ENCODE results near the gene SAXO2.
"Not testable (repeated sequence)": the region's sequence is repeated elsewhere in the genome, so short reads cannot be mapped to it uniquely, and the experiment has no call there.

The SAXO2 gene

DNA sequence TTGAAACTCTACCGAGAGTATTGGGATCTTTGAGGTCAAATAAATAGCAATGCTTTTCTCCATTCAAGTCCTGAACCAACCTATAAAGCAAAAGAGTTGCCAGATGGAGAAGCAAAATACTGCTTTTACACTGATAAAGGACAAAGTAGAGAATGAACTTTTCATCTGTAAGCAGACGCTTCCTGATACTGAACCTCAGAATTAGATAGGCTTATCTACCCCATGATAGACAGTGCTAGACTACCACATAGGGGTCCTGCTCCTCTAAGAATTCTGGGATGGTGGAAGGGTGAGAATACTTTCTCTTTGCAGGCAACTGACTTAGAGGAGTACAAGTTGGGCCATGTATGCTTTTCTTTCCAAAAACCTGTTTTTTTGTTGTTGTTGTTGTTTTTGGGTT lies 9.5 kb downstream of the SAXO2 start:
- H3K36me3 ChIP-seq (ENCODE audit: insufficient read depth, low read length) = no peaks in the 10 kb centered on the region
- H3K9me3 ChIP-seq (ENCODE audit: insufficient read depth, low read length, severe bottlenecking) = no peaks in the 10 kb centered on the region
- H3K27me3 ChIP-seq (ENCODE audit: insufficient read depth, low read length, poor library complexity) = no peaks in the 10 kb centered on the region
- no peak overlapping the region for H3K9ac ChIP-seq (ENCODE audit: low read depth, low read length)
- no peak for DNase-seq
- TF ChIP-seq, protein P1, sequence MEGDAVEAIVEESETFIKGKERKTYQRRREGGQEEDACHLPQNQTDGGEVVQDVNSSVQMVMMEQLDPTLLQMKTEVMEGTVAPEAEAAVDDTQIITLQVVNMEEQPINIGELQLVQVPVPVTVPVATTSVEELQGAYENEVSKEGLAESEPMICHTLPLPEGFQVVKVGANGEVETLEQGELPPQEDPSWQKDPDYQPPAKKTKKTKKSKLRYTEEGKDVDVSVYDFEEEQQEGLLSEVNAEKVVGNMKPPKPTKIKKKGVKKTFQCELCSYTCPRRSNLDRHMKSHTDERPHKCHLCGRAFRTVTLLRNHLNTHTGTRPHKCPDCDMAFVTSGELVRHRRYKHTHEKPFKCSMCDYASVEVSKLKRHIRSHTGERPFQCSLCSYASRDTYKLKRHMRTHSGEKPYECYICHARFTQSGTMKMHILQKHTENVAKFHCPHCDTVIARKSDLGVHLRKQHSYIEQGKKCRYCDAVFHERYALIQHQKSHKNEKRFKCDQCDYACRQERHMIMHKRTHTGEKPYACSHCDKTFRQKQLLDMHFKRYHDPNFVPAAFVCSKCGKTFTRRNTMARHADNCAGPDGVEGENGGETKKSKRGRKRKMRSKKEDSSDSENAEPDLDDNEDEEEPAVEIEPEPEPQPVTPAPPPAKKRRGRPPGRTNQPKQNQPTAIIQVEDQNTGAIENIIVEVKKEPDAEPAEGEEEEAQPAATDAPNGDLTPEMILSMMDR (IDR thresholded peaks at IDR 0.05; ENCODE audit: borderline replicate concordance, extremely low read depth, low read length, poor library complexity, severe bottlenecking) = no peak
- TF ChIP-seq EZH2 (IDR thresholded peaks at IDR 0.05; ENCODE audit: borderline replicate concordance, low read depth, low read length, severe bottlenecking) = no peak
- no peak overlapping the region for H3K4me3 ChIP-seq (ENCODE audit: low read depth in 1 of 2, low read length in 2 of 2)
- no peaks in the 10 kb centered on the region for H3K79me2 ChIP-seq (ENCODE audit: insufficient read depth, low read length)
- no peak overlapping the region for H3K4me2 ChIP-seq (ENCODE audit: insufficient read depth, low read length)
- H2AFZ ChIP-seq (ENCODE audit: low read depth, low read length) = no peak overlapping the region
- ATAC-seq (ENCODE audit: insufficient read depth, low read depth) = no peak
- no peaks in the 10 kb centered on the region for H4K20me1 ChIP-seq (ENCODE audit: insufficient read depth, low read length)
- no peaks in the 10 kb centered on the region for H3K4me1 ChIP-seq (ENCODE audit: insufficient read depth, low read length)
- H3K27ac ChIP-seq (ENCODE audit: low read length) = no peak overlapping the region

GRCh38 chr15:82275410-82275809 lies 12.8 kb downstream of the SAXO2 start:
- Histone ChIP-seq H3K4me1 (ENCODE audit: insufficient read depth, low read length) (no peaks in the 10 kb centered on the region), H3K4me2 (ENCODE audit: insufficient read depth, low read length) (no peak overlapping the region), H4K20me1 (ENCODE audit: insufficient read depth, low read length) (no peaks in the 10 kb centered on the region), H3K9me3 (ENCODE audit: insufficient read depth, low read length, severe bottlenecking) (no peaks in the 10 kb centered on the region), H3K4me3 (ENCODE audit: low read depth in 1 of 2, low read length in 2 of 2) (no peak overlapping the region), H3K27me3 (ENCODE audit: insufficient read depth, low read length, poor library complexity) (no peaks in the 10 kb centered on the region), H3K79me2 (ENCODE audit: insufficient read depth, low read length) (no peaks in the 10 kb centered on the region), H3K27ac (ENCODE audit: low read length) (no peak overlapping the region), H2AFZ (ENCODE audit: low read depth, low read length) (no peak overlapping the region), H3K36me3 (ENCODE audit: insufficient read depth, low read length) (no peaks in the 10 kb centered on the region), H3K9ac (ENCODE audit: low read depth, low read length) (no peak overlapping the region)
- no peak for DNase-seq
- TF ChIP-seq, protein P1 (IDR thresholded peaks at IDR 0.05; ENCODE audit: borderline replicate concordance, extremely low read depth, low read length, poor library complexity, severe bottlenecking) = no peak
- TF ChIP-seq EZH2 (IDR thresholded peaks at IDR 0.05; ENCODE audit: borderline replicate concordance, low read depth, low read length, severe bottlenecking) = no peak
- ATAC-seq (ENCODE audit: insufficient read depth, low read depth) = no peak

GRCh38 chr15:82281276-82281675 lies 18.7 kb downstream of the SAXO2 start:
- not testable (repeated sequence) for H3K4me2 ChIP-seq (ENCODE audit: insufficient read depth, low read length); ATAC-seq (ENCODE audit: insufficient read depth, low read depth); H3K4me1 ChIP-seq (ENCODE audit: insufficient read depth, low read length)

DNA sequence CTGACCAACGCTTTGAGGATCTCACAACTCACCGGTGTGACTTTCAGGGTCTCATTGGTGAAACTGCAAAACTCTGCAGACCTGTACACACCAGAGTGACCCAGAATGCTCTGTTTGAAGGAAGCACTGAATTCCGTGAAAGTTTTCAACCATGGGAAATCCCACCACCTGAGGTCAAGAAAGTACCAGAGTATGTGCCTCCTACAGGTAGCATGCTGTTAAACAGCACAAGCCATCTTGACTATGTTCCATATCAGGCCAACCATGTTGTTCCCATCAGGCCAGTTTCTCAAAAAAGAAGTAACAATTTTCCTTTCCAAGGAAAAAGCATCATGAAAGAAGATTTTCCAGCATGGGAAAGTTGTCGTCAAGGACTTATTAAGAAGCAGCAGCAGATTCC lies 19.8 kb downstream of the SAXO2 start:
- not testable (repeated sequence) for H4K20me1 ChIP-seq (ENCODE audit: insufficient read depth, low read length); H3K4me2 ChIP-seq (ENCODE audit: insufficient read depth, low read length); H3K9ac ChIP-seq (ENCODE audit: low read depth, low read length); H3K36me3 ChIP-seq (ENCODE audit: insufficient read depth, low read length); H3K79me2 ChIP-seq (ENCODE audit: insufficient read depth, low read length); H3K27ac ChIP-seq (ENCODE audit: low read length); H3K27me3 ChIP-seq (ENCODE audit: insufficient read depth, low read length, poor library complexity); H3K4me1 ChIP-seq (ENCODE audit: insufficient read depth, low read length); H3K4me3 ChIP-seq (ENCODE audit: low read depth in 1 of 2, low read length in 2 of 2); H2AFZ ChIP-seq (ENCODE audit: low read depth, low read length); H3K9me3 ChIP-seq (ENCODE audit: insufficient read depth, low read length, severe bottlenecking); DNase-seq; ATAC-seq (ENCODE audit: insufficient read depth, low read depth)

More at GRCh38 chr15:82281276-82281675, 18.7 kb downstream of the SAXO2 start:
- not testable (repeated sequence) for DNase-seq; H3K79me2 ChIP-seq (ENCODE audit: insufficient read depth, low read length); H3K27ac ChIP-seq (ENCODE audit: low read length); H3K36me3 ChIP-seq (ENCODE audit: insufficient read depth, low read length); H3K9me3 ChIP-seq (ENCODE audit: insufficient read depth, low read length, severe bottlenecking); H3K27me3 ChIP-seq (ENCODE audit: insufficient read depth, low read length, poor library complexity); H2AFZ ChIP-seq (ENCODE audit: low read depth, low read length); H4K20me1 ChIP-seq (ENCODE audit: insufficient read depth, low read length); H3K9ac ChIP-seq (ENCODE audit: low read depth, low read length); H3K4me3 ChIP-seq (ENCODE audit: low read depth in 1 of 2, low read length in 2 of 2)

DNA sequence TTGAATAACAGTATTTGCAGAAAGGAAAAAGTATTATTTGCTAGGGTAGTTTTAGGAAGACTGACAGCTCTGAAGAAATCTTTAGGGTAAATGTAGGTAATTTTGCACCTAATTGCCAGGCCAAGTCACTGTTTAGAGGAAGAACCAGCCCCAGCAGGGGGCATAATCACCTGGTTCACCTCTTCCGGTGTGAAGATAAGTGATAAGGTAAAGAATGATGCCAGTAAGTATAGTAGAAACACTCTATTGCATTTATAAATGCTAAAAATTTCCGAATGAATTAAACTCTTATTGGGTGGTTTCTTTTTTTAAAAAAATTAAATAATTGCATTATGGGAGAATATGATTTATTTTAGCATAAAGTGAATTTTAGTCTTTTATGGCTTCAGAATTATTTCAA lies 21.8 kb downstream of the SAXO2 start:
- H3K4me1 ChIP-seq (ENCODE audit: insufficient read depth, low read length); H3K27ac ChIP-seq (ENCODE audit: low read length); H4K20me1 ChIP-seq (ENCODE audit: insufficient read depth, low read length); H3K4me2 ChIP-seq (ENCODE audit: insufficient read depth, low read length); H3K27me3 ChIP-seq (ENCODE audit: insufficient read depth, low read length, poor library complexity); DNase-seq; H3K79me2 ChIP-seq (ENCODE audit: insufficient read depth, low read length); H3K9ac ChIP-seq (ENCODE audit: low read depth, low read length); H2AFZ ChIP-seq (ENCODE audit: low read depth, low read length); ATAC-seq (ENCODE audit: insufficient read depth, low read depth); H3K36me3 ChIP-seq (ENCODE audit: insufficient read depth, low read length); H3K9me3 ChIP-seq (ENCODE audit: insufficient read depth, low read length, severe bottlenecking); H3K4me3 ChIP-seq (ENCODE audit: low read depth in 1 of 2, low read length in 2 of 2): not testable (repeated sequence)

DNA sequence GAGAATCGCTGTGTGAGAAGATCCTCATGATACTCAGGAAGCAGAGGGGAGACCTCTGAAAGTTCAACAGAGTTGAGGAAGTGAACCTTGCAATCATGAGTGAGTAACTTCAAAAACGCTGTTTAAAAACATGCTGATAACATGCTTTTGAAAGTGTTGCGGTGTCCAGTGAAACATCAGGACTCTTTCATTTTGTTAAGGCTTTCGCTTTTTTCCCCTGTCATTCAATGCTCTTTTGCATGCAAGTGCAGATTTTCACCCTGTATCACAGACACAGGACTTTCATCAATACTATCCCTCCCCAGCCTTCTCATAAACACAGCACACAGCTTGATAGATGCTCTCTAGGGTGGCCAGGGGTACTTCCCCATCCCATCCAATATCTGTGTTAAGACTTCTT lies 23.9 kb downstream of the SAXO2 start:
- H3K79me2 ChIP-seq (ENCODE audit: insufficient read depth, low read length); H3K36me3 ChIP-seq (ENCODE audit: insufficient read depth, low read length); H2AFZ ChIP-seq (ENCODE audit: low read depth, low read length); H3K4me1 ChIP-seq (ENCODE audit: insufficient read depth, low read length); H3K9ac ChIP-seq (ENCODE audit: low read depth, low read length); H3K9me3 ChIP-seq (ENCODE audit: insufficient read depth, low read length, severe bottlenecking); DNase-seq; H3K27ac ChIP-seq (ENCODE audit: low read length); H3K27me3 ChIP-seq (ENCODE audit: insufficient read depth, low read length, poor library complexity); H4K20me1 ChIP-seq (ENCODE audit: insufficient read depth, low read length); ATAC-seq (ENCODE audit: insufficient read depth, low read depth); H3K4me3 ChIP-seq (ENCODE audit: low read depth in 1 of 2, low read length in 2 of 2); H3K4me2 ChIP-seq (ENCODE audit: insufficient read depth, low read length): not testable (repeated sequence)

- H3K4me3 ChIP-seq (ENCODE audit: low read depth in 1 of 2, low read length in 2 of 2); H3K9ac ChIP-seq (ENCODE audit: low read depth, low read length); H3K27ac ChIP-seq (ENCODE audit: low read length); H4K20me1 ChIP-seq (ENCODE audit: insufficient read depth, low read length); H3K27me3 ChIP-seq (ENCODE audit: insufficient read depth, low read length, poor library complexity); H3K4me1 ChIP-seq (ENCODE audit: insufficient read depth, low read length); DNase-seq; H2AFZ ChIP-seq (ENCODE audit: low read depth, low read length); H3K36me3 ChIP-seq (ENCODE audit: insufficient read depth, low read length); ATAC-seq (ENCODE audit: insufficient read depth, low read depth); H3K79me2 ChIP-seq (ENCODE audit: insufficient read depth, low read length); H3K4me2 ChIP-seq (ENCODE audit: insufficient read depth, low read length); H3K9me3 ChIP-seq (ENCODE audit: insufficient read depth, low read length, severe bottlenecking): not testable (repeated sequence)
Measured at GRCh38 chr15:82288202-82288601, 25.6 kb downstream of the SAXO2 start.
